HepG2 (cell line): ENCODE results near the gene NPHP1. TPM values are rescaled to one million over a fixed set of nuclear protein-coding genes. Genes with fewer than 3 reads are reported as not detected.

Experiments used
- ASH2L ChIP-seq: fragments of 300-600, 200-600 bp; sonication (generic); IDR thresholded peaks from 2 replicates; pipeline ENCODE4 v1.7.0; 2017; ENCODE audit warnings: low read depth, mild to moderate bottlenecking, moderate library complexity, mixed read lengths, low read length; ENCODE audit not compliant: insufficient read length
- ATAD3A ChIP-seq: sonication (generic); formaldehyde crosslinking; IDR thresholded peaks from 2 replicates; pipeline ENCODE4 v1.4.0; 2020; ENCODE audit warnings: missing genetic modification reagents
- GPN1 ChIP-seq: sonication (generic); formaldehyde crosslinking; IDR thresholded peaks from 2 replicates; pipeline ENCODE4 v1.5.1; 2020; ENCODE audit warnings: missing genetic modification reagents, borderline replicate concordance
- GRHL1 ChIP-seq: sonication (generic); formaldehyde crosslinking; conservative IDR thresholded peaks from 2 replicates; pipeline ENCODE4 v1.8.0; 2022; ENCODE audit warnings: missing genetic modification reagents
- GZF1 ChIP-seq: sonication (generic); formaldehyde crosslinking; IDR thresholded peaks from 2 replicates; pipeline ENCODE4 v1.5.1; 2020; ENCODE audit warnings: mild to moderate bottlenecking, missing genetic modification reagents
- POLR2A ChIP-seq, 2 experiments: IDR thresholded peaks; 2 replicates each; pipeline ENCODE4 v1.6.1; 2011; ENCODE audit warnings: low read depth in 2 of 2, low read length in 2 of 2, mild to moderate bottlenecking in 1 of 2, moderate library complexity in 1 of 2; ENCODE audit not compliant: insufficient read depth in 1 of 2
- RARA ChIP-seq: IDR thresholded peaks from 2 replicates; pipeline ENCODE4 v1.6.1; 2016; ENCODE audit warnings: missing genetic modification reagents, missing compliant biosample characterization
- RBM39 ChIP-seq: fragments of 200-400 bp; formaldehyde crosslinking; IDR thresholded peaks from one replicate; pipeline ENCODE4 v1.6.1; 2018; ENCODE audit warnings: antibody characterized with exemption, mild to moderate bottlenecking, low read depth, low read length; ENCODE audit not compliant: poor library complexity, severe bottlenecking
- REPIN1 ChIP-seq: sonication (generic); formaldehyde crosslinking; IDR thresholded peaks from 2 replicates; pipeline ENCODE4 v1.8.0; 2022; ENCODE audit warnings: missing genetic modification reagents, low read depth, mild to moderate bottlenecking, borderline replicate concordance
- TRAFD1 ChIP-seq: sonication (generic); formaldehyde crosslinking; IDR thresholded peaks from 2 replicates; pipeline ENCODE4 v1.5.1; 2020; ENCODE audit warnings: missing genetic modification reagents, mild to moderate bottlenecking, borderline replicate concordance
- ZNF33B ChIP-seq: sonication (generic); formaldehyde crosslinking; IDR thresholded peaks from 2 replicates; pipeline ENCODE4 v1.5.1; 2020; ENCODE audit warnings: mild to moderate bottlenecking, missing genetic modification reagents
- ZNF556 ChIP-seq: sonication (generic); formaldehyde crosslinking; IDR thresholded peaks from 2 replicates; pipeline ENCODE4 v1.4.0; 2020; ENCODE audit warnings: mild to moderate bottlenecking, missing genetic modification reagents, borderline replicate concordance
- ZSCAN21 ChIP-seq: sonication (generic); formaldehyde crosslinking; IDR thresholded peaks from 2 replicates; pipeline ENCODE4 v1.8.0; 2022; ENCODE audit warnings: mild to moderate bottlenecking, missing genetic modification reagents, moderate library complexity, borderline replicate concordance
- polyA plus RNA-seq, 8 experiments: library from polyadenylated mRNA; depleted of rRNA in 3 of 8; stranded (reverse) in 7 of 8; unstranded in 1 of 8; fragments of >200 nt; fragmentation: Illumina TruSeq in 4 of 8; extraction: Trizol in 4 of 8; gene quantifications; 2 replicates each; pipeline versions ENCODE4 v1.2.1 to v1.2.3, GENCODE V29; 2011 to 2016; ENCODE audit warnings: low read depth in 4 of 8, missing spikeins in 1 of 8, mixed read lengths in 1 of 8; ENCODE audit not compliant: insufficient read depth in 1 of 8
- total RNA-seq, 5 experiments: library from RNA; depleted of rRNA; stranded (reverse); fragments of >200 nt; fragmentation: Illumina TruSeq; extraction: Trizol; gene quantifications; 2 replicates each; pipeline ENCODE4 v1.2.3, GENCODE V29; 2016; ENCODE audit warnings: low read depth in 1 of 5
- TF ChIP-seq, protein P1 (sequence below): sonication (generic); formaldehyde crosslinking; IDR thresholded peaks from 2 replicates; pipeline ENCODE4 v1.4.0; 2020; ENCODE audit warnings: mild to moderate bottlenecking, missing genetic modification reagents

NPHP1 gene
- total and polyA plus RNA-seq, 2 of the 13 experiments (the other 11 are each of a cell fraction or from before 2014, with no cell fraction given) = 2.7 to 4.8 TPM

DNA sequence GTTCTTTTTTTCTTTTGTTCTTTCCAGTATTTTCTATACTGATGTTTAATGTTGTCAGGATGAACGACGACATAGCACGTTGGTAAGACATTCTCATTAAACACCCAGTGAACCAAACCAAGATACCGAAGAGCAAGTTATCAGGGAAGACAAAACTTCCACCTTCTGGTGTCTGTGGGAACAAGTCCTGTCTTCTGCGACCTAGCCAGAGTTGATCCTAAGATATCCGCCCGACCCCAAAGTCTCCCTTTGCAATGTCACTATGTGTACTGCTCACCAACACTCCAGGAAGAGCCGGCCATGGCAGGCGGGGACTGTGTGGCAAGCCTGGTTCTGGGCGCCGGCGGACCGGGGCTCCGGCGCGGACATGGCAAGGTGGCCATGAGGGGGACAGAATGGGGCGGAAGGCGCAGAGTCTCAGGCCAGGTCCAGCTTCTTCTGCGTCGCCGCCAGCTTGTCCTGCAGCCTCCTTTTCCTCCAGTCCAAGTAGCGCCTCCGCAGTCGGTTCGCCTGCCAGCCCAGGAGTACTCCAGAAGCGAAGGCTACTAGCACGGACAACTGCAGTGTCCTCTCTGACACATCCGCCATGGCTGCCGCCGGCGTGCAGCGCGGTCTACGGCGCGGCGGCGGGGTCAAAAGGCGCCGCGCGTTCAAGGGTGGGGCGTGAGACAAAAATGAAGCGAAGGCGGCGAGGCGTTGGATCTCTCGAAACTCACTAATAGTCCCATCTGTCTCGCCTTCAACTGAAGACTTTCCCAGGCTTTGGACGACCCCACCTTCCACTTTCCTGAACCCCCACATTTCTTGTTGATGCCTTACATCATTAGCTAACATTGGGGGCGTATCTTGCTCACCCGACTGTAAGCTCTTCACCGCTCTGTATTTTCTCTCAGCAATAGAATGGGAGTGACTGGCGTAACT is 7.4 kb upstream of the NPHP1 start, which contains the start of gene MTLN (continued):
- TF ChIP-seq, protein P1, sequence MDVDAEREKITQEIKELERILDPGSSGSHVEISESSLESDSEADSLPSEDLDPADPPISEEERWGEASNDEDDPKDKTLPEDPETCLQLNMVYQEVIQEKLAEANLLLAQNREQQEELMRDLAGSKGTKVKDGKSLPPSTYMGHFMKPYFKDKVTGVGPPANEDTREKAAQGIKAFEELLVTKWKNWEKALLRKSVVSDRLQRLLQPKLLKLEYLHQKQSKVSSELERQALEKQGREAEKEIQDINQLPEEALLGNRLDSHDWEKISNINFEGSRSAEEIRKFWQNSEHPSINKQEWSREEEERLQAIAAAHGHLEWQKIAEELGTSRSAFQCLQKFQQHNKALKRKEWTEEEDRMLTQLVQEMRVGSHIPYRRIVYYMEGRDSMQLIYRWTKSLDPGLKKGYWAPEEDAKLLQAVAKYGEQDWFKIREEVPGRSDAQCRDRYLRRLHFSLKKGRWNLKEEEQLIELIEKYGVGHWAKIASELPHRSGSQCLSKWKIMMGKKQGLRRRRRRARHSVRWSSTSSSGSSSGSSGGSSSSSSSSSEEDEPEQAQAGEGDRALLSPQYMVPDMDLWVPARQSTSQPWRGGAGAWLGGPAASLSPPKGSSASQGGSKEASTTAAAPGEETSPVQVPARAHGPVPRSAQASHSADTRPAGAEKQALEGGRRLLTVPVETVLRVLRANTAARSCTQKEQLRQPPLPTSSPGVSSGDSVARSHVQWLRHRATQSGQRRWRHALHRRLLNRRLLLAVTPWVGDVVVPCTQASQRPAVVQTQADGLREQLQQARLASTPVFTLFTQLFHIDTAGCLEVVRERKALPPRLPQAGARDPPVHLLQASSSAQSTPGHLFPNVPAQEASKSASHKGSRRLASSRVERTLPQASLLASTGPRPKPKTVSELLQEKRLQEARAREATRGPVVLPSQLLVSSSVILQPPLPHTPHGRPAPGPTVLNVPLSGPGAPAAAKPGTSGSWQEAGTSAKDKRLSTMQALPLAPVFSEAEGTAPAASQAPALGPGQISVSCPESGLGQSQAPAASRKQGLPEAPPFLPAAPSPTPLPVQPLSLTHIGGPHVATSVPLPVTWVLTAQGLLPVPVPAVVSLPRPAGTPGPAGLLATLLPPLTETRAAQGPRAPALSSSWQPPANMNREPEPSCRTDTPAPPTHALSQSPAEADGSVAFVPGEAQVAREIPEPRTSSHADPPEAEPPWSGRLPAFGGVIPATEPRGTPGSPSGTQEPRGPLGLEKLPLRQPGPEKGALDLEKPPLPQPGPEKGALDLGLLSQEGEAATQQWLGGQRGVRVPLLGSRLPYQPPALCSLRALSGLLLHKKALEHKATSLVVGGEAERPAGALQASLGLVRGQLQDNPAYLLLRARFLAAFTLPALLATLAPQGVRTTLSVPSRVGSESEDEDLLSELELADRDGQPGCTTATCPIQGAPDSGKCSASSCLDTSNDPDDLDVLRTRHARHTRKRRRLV (CRISPR knock-in tag) = 0 out of 2 replicates have a peak, but pooled peaks have one; percentile 20
- peak; percentile 89 for TF ChIP-seq ZNF33B (CRISPR knock-in tag)
- no peak for TF ChIP-seq GPN1 (CRISPR knock-in tag)
- peak; percentile 59 for TF ChIP-seq RARA (CRISPR knock-in tag)
- no peak for TF ChIP-seq ATAD3A (CRISPR knock-in tag)
- peak; percentile 88 to 90 for TF ChIP-seq POLR2A (IDR thresholded peaks at IDR 0.05; ENCODE audit: insufficient read depth in 1 of 2, low read depth in 2 of 2, low read length in 2 of 2)
- no peak for TF ChIP-seq GRHL1 (CRISPR knock-in tag)
- TF ChIP-seq ZNF556 (CRISPR knock-in tag) = peak; percentile 67; the same call in 1 of the 2 replicates
- TF ChIP-seq ZSCAN21 = peak; percentile 88
- TF ChIP-seq GZF1 = no peak
- peak; percentile 90 for TF ChIP-seq ASH2L
- TF ChIP-seq TRAFD1 (CRISPR knock-in tag) = no peak
- TF ChIP-seq REPIN1 (CRISPR knock-in tag) = peak; percentile 76
- peak; percentile 90 for TF ChIP-seq RBM39
